Nephron (organoid): ENCODE results near the gene LKAAEAR1.

Source experiments
- H3K27ac Mint-ChIP-seq, 3 experiments: 2 replicates each; pipeline ENCODE4 v1.8.0; 2020; ENCODE audit warnings: mixed read lengths in 3 of 3, mild to moderate bottlenecking in 2 of 3, moderate library complexity in 1 of 3
- H3K27me3 Mint-ChIP-seq: 2 replicates; pipeline ENCODE4 v1.8.0; 2021; ENCODE audit warnings: low read depth, mild to moderate bottlenecking, moderate library complexity, mixed read lengths
- H3K36me3 Mint-ChIP-seq: 2 replicates; pipeline ENCODE4 v1.8.0; 2020; ENCODE audit warnings: low read depth, mixed read lengths
- H3K4me1 Mint-ChIP-seq: 2 replicates; pipeline ENCODE4 v1.8.0; 2020; ENCODE audit warnings: mixed read lengths
- H3K4me3 Mint-ChIP-seq, 3 experiments: 2 replicates each; pipeline ENCODE4 v1.8.0; 2020; ENCODE audit warnings: mild to moderate bottlenecking in 3 of 3, mixed read lengths in 3 of 3, moderate library complexity in 2 of 3
- H3K9me3 Mint-ChIP-seq: 2 replicates; pipeline ENCODE4 v1.8.0; 2020; ENCODE audit warnings: mixed read lengths
- TF ChIP-seq, protein P1 (sequence below), 3 experiments: fragments of 200-600 bp; sonication (generic); IDR thresholded peaks; one replicate each; pipeline ENCODE4 v1.5.0; 2021; ENCODE audit warnings: antibody characterized with exemption in 3 of 3; ENCODE audit not compliant: unreplicated experiment in 3 of 3

The LKAAEAR1 gene

DNA sequence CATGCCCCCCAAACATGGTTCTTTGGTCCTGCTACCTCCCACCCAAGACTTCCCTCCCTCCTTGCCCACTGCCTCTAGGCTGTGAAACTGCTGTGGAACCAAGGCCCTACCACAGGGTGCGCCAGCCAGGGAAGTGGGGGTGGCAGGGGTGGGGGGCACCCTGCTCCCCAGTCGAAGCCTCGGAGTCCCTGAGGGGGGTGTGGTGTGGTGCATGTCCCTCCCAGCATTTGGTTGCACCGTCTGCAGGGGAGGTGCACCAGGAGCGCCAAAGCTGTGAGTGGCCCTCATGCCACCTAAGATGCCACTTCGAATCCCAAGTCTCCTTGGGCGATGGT lies 6.7 kb downstream of the LKAAEAR1 start:
- H3K27ac Mint-ChIP-seq: no peak overlapping the region
- no peaks in the 10 kb centered on the region for H3K9me3 Mint-ChIP-seq
- H3K27me3 Mint-ChIP-seq: peaks cover 15% of the 10 kb centered on the region
- no peaks in the 10 kb centered on the region for H3K36me3 Mint-ChIP-seq
- H3K4me1 Mint-ChIP-seq: peaks cover 5% of the 10 kb centered on the region
- TF ChIP-seq, protein P1, sequence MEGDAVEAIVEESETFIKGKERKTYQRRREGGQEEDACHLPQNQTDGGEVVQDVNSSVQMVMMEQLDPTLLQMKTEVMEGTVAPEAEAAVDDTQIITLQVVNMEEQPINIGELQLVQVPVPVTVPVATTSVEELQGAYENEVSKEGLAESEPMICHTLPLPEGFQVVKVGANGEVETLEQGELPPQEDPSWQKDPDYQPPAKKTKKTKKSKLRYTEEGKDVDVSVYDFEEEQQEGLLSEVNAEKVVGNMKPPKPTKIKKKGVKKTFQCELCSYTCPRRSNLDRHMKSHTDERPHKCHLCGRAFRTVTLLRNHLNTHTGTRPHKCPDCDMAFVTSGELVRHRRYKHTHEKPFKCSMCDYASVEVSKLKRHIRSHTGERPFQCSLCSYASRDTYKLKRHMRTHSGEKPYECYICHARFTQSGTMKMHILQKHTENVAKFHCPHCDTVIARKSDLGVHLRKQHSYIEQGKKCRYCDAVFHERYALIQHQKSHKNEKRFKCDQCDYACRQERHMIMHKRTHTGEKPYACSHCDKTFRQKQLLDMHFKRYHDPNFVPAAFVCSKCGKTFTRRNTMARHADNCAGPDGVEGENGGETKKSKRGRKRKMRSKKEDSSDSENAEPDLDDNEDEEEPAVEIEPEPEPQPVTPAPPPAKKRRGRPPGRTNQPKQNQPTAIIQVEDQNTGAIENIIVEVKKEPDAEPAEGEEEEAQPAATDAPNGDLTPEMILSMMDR (IDR thresholded peaks at IDR 0.05; ENCODE audit: unreplicated experiment in 3 of 3): no peak
- no peak overlapping the region for H3K4me3 Mint-ChIP-seq

DNA sequence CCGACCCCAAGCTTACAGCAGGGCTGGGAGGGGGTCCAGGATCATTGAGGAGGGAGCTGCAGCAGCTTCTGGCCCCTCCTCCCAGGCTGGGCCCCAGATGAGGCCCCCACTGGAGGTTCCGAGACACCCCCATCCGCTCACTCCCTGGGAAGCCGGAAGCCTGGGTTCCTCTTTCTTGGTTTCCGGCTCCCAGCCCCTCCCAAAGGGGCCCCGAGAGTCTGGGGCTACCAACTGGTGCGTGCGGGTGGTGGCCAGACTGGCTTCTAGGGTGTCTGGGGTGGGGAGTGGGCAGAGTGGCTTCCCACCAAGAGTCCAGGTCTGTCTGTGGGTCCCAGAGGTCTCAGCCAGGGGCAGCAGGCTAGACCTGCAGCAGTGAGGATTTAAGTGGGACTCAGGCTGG lies 7.1 kb downstream of the LKAAEAR1 start:
- peaks cover 5% of the 10 kb centered on the region for H3K4me1 Mint-ChIP-seq
- H3K9me3 Mint-ChIP-seq: no peaks in the 10 kb centered on the region
- peaks cover 11% of the 10 kb centered on the region for H3K27me3 Mint-ChIP-seq
- H3K27ac Mint-ChIP-seq: no peak overlapping the region
- TF ChIP-seq, protein P1 (IDR thresholded peaks at IDR 0.05; ENCODE audit: unreplicated experiment in 3 of 3): no peak
- peak overlapping the region in 1 of 3 experiments; percentile 15 for H3K4me3 Mint-ChIP-seq
- H3K36me3 Mint-ChIP-seq: no peaks in the 10 kb centered on the region

DNA sequence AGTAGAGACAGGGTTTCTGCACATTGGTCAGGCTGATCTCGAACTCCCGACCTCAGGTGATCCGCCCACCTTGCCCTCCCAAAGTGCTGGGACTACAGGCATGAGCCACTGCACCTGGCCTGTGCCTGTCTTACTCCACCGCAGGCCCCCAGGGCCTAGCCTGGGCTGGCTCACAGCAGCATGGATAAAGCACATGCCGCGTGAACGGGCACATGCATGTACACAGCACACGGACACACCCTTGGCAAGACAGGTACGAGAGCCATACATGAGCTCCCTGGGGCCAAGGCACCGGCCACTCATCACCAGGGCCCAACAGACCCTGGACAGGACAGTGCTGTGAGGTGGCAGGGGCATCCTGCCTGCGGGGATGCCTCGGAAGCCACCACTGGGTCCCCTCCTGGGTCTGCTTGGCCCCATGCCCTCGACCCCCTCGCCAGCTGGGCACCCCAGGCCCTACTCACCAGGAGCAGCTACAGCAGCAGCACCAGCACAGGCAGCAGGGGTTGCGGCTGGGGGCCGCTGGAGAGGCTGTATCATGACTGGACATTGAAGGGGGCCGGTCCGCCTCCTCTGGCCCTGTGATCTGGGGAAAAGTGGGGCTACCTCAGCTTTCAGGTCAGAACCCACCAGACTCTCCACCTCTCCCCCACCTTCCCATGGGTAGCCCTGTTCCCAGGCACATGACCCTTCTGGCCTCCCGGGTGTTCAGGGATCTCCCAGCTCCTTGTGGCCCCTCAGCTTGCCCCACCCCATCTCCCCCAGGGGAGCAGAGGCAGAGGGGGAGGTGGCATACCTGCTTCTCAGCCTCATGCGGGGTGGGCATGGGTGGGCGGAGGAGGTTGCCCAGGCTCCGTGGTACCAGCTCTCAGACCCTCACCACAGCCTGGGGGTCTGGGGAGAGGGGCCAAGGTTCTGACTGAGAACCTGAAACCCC lies 7.9 kb downstream of the LKAAEAR1 start:
- TF ChIP-seq, protein P1 (IDR thresholded peaks at IDR 0.05; ENCODE audit: unreplicated experiment in 3 of 3): no peak
- Mint-ChIP-seq H3K27me3 (peaks cover 5% of the 10 kb centered on the region), H3K9me3 (no peaks in the 10 kb centered on the region), H3K4me3 (no peak overlapping the region), H3K4me1 (no peaks in the 10 kb centered on the region), H3K36me3 (no peaks in the 10 kb centered on the region), H3K27ac (no peak overlapping the region)

DNA sequence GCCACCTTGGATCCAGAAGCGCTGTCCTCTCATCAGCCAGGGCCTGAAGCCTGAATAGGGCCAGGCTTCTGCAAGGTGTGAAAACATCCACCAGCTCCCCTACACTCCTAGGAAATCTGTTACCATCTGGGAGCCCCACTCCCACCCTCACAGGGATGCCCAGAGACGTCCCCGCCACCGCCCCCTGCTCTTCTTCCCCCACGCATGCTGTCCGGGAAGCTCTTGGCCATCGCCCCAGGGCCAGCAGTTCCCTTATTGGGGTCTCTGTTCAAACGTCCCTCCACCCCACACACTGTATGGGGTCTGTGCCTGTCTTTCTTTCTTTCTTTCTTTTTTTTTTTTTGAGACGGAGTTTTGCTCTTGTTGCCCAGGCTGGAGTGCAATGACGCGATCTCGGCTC lies 8.6 kb downstream of the LKAAEAR1 start:
- H3K36me3 Mint-ChIP-seq: no peaks in the 10 kb centered on the region
- H3K27me3 Mint-ChIP-seq: no peaks in the 10 kb centered on the region
- no peak overlapping the region for H3K27ac Mint-ChIP-seq
- no peaks in the 10 kb centered on the region for H3K4me1 Mint-ChIP-seq
- no peaks in the 10 kb centered on the region for H3K9me3 Mint-ChIP-seq
- H3K4me3 Mint-ChIP-seq: no peak overlapping the region
- TF ChIP-seq, protein P1 (IDR thresholded peaks at IDR 0.05; ENCODE audit: unreplicated experiment in 3 of 3): no peak

DNA sequence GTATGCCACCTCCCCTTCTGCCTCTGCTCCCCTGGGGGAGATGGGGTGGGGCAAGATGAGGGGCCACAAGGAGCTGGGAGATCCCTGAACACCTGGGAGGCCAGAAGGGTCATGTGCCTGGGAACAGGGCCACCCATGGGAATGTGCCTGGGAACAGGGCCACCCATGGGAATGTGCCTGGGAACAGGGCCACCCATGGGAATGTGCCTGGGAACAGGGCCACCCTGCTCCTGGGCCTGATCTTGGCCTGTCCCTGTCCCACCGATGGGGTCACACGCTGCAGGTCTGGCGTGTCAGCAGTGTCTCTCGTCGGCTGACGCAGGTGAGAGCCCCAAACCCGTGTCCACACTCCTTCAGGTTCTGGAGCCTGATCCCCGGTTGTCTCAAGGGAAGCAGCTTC lies 9.2 kb downstream of the LKAAEAR1 start:
- TF ChIP-seq, protein P1 (IDR thresholded peaks at IDR 0.05; ENCODE audit: unreplicated experiment in 3 of 3): no peak
- no peaks in the 10 kb centered on the region for H3K4me1 Mint-ChIP-seq
- H3K9me3 Mint-ChIP-seq: no peaks in the 10 kb centered on the region
- no peak overlapping the region for H3K4me3 Mint-ChIP-seq
- H3K27ac Mint-ChIP-seq: no peak overlapping the region
- no peaks in the 10 kb centered on the region for H3K36me3 Mint-ChIP-seq
- H3K27me3 Mint-ChIP-seq: no peaks in the 10 kb centered on the region
